ENCODE results near the gene MARCKSL1. TPM values are rescaled to one million over a fixed set of nuclear protein-coding genes. Genes with fewer than 3 reads are reported as not detected.
A peak's percentile ranks its signal among the peaks of the same experiment; 100 is the strongest.

MARCKSL1 gene
- total and polyA plus RNA-seq, 2 of the 8 experiments (the other 6 are each of a cell fraction or from before 2014, with no cell fraction given) = 536 to 558 TPM

DNA sequence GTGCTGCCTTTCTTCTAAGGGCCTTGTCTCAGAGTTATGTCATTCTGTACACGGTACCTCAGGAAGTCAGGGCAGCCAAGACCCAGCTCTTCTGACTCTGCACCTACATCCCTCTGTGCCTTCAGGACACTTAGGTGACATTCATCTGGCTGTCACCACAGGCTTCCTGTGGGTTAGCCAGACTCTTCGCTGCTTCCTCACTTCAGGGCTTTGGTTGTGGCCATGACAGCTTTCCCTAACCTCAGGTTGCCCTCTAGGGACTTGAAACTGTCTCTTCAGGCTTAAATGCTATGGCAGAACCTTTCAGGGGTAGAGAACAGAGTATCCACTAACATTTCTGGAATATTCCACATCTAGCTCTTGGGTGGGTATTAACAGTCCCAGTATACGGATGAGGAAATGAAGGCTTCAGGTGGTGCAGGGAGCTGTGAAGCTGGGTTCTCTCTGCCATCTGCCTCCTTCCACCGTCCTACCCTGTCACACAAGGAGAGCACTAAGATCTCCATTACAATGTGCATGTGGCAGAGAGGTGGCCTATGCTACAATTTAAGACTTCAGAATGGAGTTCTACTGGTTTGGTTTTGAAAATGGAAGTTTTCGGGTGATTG is 36.2 kb upstream of the MARCKSL1 start:
- Histone ChIP-seq H3K4me1 (replicated peaks in 1 of 4; ENCODE audit: control insufficient read depth in 3 of 4, insufficient read depth in 4 of 4, low read length in 3 of 4) (no peaks in the 10 kb centered on the region), H3K27ac (ENCODE audit: low read depth, low read length) (no peak overlapping the region), H3K4ac (replicated peaks; ENCODE audit: insufficient read length, low read depth, low read length) (no peak overlapping the region), H2BK120ac (replicated peaks; ENCODE audit: low read depth, low read length) (no peak overlapping the region), H3K9ac (replicated peaks in 1 of 4; ENCODE audit: extremely low read depth in 1 of 4, low read depth in 3 of 4, low read length in 3 of 4) (peak overlapping the region in 1 of 4 experiments; percentile 58; a peak in 1 of 7 replicates), H2BK15ac (ENCODE audit: low read length) (no peak overlapping the region), H3K79me1 (ENCODE audit: low read depth, low read length) (no peaks in the 10 kb centered on the region), H2BK5ac (ENCODE audit: low read depth, low read length) (no peak overlapping the region), H3K9me3 (ENCODE audit: insufficient read depth in 2 of 2, low read depth in 1 of 2, low read length in 1 of 2) (no peaks in the 10 kb centered on the region), H4K91ac (replicated peaks; ENCODE audit: insufficient read length, low read length) (no peak overlapping the region), H4K8ac (ENCODE audit: extremely low read depth, insufficient read depth, low read length) (no peak overlapping the region), H4K5ac (ENCODE audit: insufficient read length, low read depth, low read length) (no peak overlapping the region), H3K23ac (ENCODE audit: insufficient read length) (no peak overlapping the region), H3K4me3 (ENCODE audit: extremely low read depth in 1 of 4, insufficient read depth in 2 of 4, low read depth in 3 of 4, low read length in 4 of 4) (no peak overlapping the region), H4K20me1 (replicated peaks in 1 of 2; ENCODE audit: control insufficient read depth in 1 of 2, insufficient read depth in 2 of 2, low read length in 2 of 2) (peaks cover 0 to 2% of the 10 kb centered on the region in 2 experiments), H3K14ac (ENCODE audit: insufficient read length) (no peak overlapping the region), H2AFZ (ENCODE audit: low read length) (no peak overlapping the region), H3K56ac (replicated peaks; ENCODE audit: insufficient read length, low read depth, low read length) (no peak overlapping the region), H2AK5ac (ENCODE audit: low read depth, low read length) (no peak overlapping the region), H2BK12ac (ENCODE audit: low read depth, low read length) (no peak overlapping the region), H3K79me2 (ENCODE audit: control insufficient read depth in 1 of 2, insufficient read depth in 2 of 2, low read length in 2 of 2) (no peaks in the 10 kb centered on the region), H3K23me2 (ENCODE audit: low read depth, low read length) (no peaks in the 10 kb centered on the region), H3K36me3 (ENCODE audit: control insufficient read depth in 2 of 4, insufficient read depth in 4 of 4, low read length in 3 of 4) (peaks cover 7 to 65% (median 52%) of the 10 kb centered on the region in 4 experiments; a peak in 7 of 8 replicates), H3K18ac (ENCODE audit: extremely low read depth, low read length) (no peak overlapping the region), H3K27me3 (replicated peaks in 1 of 4; ENCODE audit: control insufficient read depth in 3 of 4, extremely low read depth in 1 of 4, insufficient read depth in 3 of 4, low read length in 3 of 4) (no peaks in the 10 kb centered on the region), H3K4me2 (ENCODE audit: insufficient read depth in 1 of 2, low read depth in 2 of 2, low read length in 2 of 2) (no peak overlapping the region), H2BK20ac (ENCODE audit: low read length) (no peak overlapping the region)
- TF ChIP-seq TAF1 (IDR thresholded peaks at IDR 0.05; ENCODE audit: low read depth, low read length) (no peak), RAD21 (IDR thresholded peaks at IDR 0.05 in 1 of 2, conservative IDR thresholded peaks at IDR 0.05 in 1 of 2; ENCODE audit: low read depth in 2 of 2, low read length in 2 of 2) (peak; percentile 33 to 41; a peak in 3 of 4 replicates)
- TF ChIP-seq, protein P1, sequence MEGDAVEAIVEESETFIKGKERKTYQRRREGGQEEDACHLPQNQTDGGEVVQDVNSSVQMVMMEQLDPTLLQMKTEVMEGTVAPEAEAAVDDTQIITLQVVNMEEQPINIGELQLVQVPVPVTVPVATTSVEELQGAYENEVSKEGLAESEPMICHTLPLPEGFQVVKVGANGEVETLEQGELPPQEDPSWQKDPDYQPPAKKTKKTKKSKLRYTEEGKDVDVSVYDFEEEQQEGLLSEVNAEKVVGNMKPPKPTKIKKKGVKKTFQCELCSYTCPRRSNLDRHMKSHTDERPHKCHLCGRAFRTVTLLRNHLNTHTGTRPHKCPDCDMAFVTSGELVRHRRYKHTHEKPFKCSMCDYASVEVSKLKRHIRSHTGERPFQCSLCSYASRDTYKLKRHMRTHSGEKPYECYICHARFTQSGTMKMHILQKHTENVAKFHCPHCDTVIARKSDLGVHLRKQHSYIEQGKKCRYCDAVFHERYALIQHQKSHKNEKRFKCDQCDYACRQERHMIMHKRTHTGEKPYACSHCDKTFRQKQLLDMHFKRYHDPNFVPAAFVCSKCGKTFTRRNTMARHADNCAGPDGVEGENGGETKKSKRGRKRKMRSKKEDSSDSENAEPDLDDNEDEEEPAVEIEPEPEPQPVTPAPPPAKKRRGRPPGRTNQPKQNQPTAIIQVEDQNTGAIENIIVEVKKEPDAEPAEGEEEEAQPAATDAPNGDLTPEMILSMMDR (IDR thresholded peaks at IDR 0.05; ENCODE audit: control extremely low read depth in 1 of 3, insufficient read depth in 1 of 3, low read depth in 1 of 3, low read length in 3 of 3) = peak in 1 of 3 experiments; percentile 19; a peak in 1 of 4 replicates
- no peak for FAIRE-seq
- DNase-seq (ENCODE audit: low read depth in 1 of 2, low spot score in 2 of 2) = no peak
- POLR2A ChIA-PET (ENCODE audit: partially characterized antibody) = interaction anchor here (0.7 to 3.0 kb wide), 9 partner anchors 9 to 132 kb away, joined by 3 to 17 read pairs (median 4); partner anchors contain the start of genes BSDC1, FAM229A and TSSK3
- CTCF ChIA-PET (ENCODE audit: partially characterized antibody) = interaction anchor here (1.0 to 1.2 kb wide), 3 partner anchors 9 to 156 kb away, joined by 3 to 6 read pairs (median 4); partner anchors contain the start of gene TSSK3
- WGBS, 2 experiments (ENCODE audit: extremely low coverage in 1 of 2, insufficient coverage in 1 of 2, insufficient read length in 1 of 2, insufficient replicate concordance in 2 of 2, low coverage in 1 of 2, low lambda C conversion rate in 2 of 2, missing lambda C conversion rate in 1 of 2) = 90% methylated on average over 5 of the region's 5 CpGs; no CpG with 5 or more reads in 1 of the 2 experiments

Data from H1 (cell line).